WTC11 (cell line): ENCODE measurements around the gene AGAP3. TPM values are rescaled to one million over a fixed set of nuclear protein-coding genes. Genes with fewer than 3 reads are reported as not detected.

ENCODE experiments used
- ATAC-seq: fragments of 200-7000 bp; cut with Tn5 transposase; 2 replicates; pipeline ENCODE4 v1.10.0; 2021; ENCODE audit warnings: mild to moderate bottlenecking, moderate library complexity
- CTCF ChIA-PET: fragments of 300-600 bp; sonication (Branson Sonifier 250); formaldehyde crosslinking; loops from one replicate; lab custom pipeline; 2021; ENCODE audit warnings: antibody characterized with exemption; lab: Charles Lee
- POLR2A ChIA-PET: fragments of 350-600 bp; sonication (Branson Sonifier 250); formaldehyde crosslinking; loops from one replicate; lab custom pipeline; 2021; ENCODE audit warnings: antibody characterized with exemption; lab: Charles Lee
- DNase-seq: peaks from one replicate; pipeline ENCODE4 v3.0.0; 2021; ENCODE audit warnings: low spot score
- H3K27ac Mint-ChIP-seq: 2 replicates; pipeline ENCODE4 v1.8.0; 2021; ENCODE audit warnings: mixed read lengths
- H3K27me3 Mint-ChIP-seq: 2 replicates; pipeline ENCODE4 v1.8.0; 2021; ENCODE audit warnings: low read depth, mild to moderate bottlenecking, moderate library complexity, mixed read lengths
- H3K36me3 Mint-ChIP-seq: 2 replicates; pipeline ENCODE4 v1.8.0; 2021; ENCODE audit warnings: mixed read lengths
- H3K4me1 Mint-ChIP-seq: 2 replicates; pipeline ENCODE4 v1.8.0; 2022; ENCODE audit warnings: mixed read lengths
- H3K4me3 Mint-ChIP-seq: 2 replicates; pipeline ENCODE4 v1.8.0; 2021; ENCODE audit warnings: mild to moderate bottlenecking, moderate library complexity, mixed read lengths
- H3K9me3 Mint-ChIP-seq: 2 replicates; pipeline ENCODE4 v1.8.0; 2021; ENCODE audit warnings: mixed read lengths
- ATF6 ChIP-seq: sonication (generic); formaldehyde crosslinking; IDR thresholded peaks from 2 replicates; pipeline ENCODE4 v1.8.1; 2023; ENCODE audit warnings: mild to moderate bottlenecking, missing genetic modification reagents
- CREB1 ChIP-seq: sonication (generic); formaldehyde crosslinking; IDR thresholded peaks from 2 replicates; pipeline ENCODE4 v1.8.0; 2023; ENCODE audit warnings: mild to moderate bottlenecking, missing genetic modification reagents
- CTCF ChIP-seq: fragments of 200-600 bp; IDR thresholded peaks from 2 replicates; pipeline ENCODE4 v1.8.0; 2022; ENCODE audit warnings: antibody characterized with exemption
- ERG ChIP-seq: fragments of 250-450 bp; sonication (Bioruptor Pico); IDR thresholded peaks from 2 replicates; pipeline ENCODE4 v1.8.0; 2021; ENCODE audit warnings: mild to moderate bottlenecking
- FOXK1 ChIP-seq: sonication (generic); formaldehyde crosslinking; IDR thresholded peaks from 2 replicates; pipeline ENCODE4 v1.8.0; 2022; ENCODE audit warnings: mild to moderate bottlenecking, moderate library complexity, missing genetic modification reagents
- FOXP4 ChIP-seq: sonication (generic); formaldehyde crosslinking; IDR thresholded peaks from 2 replicates; pipeline ENCODE4 v1.8.0; 2022; ENCODE audit warnings: mild to moderate bottlenecking, missing genetic modification reagents
- GRHL2 ChIP-seq: fragments of 250-450 bp; sonication (Bioruptor Pico); IDR thresholded peaks from 2 replicates; pipeline ENCODE4 v1.8.0; 2022; ENCODE audit warnings: mild to moderate bottlenecking, moderate library complexity; ENCODE audit not compliant: insufficient replicate concordance, severe bottlenecking
- HMGA2 ChIP-seq: fragments of 250-450 bp; sonication (Bioruptor Pico); IDR thresholded peaks from 2 replicates; pipeline ENCODE4 v1.4.0; 2021; ENCODE audit warnings: mild to moderate bottlenecking, moderate library complexity
- JUN ChIP-seq: sonication (generic); formaldehyde crosslinking; IDR thresholded peaks from 2 replicates; pipeline ENCODE4 v1.8.0; 2023; ENCODE audit warnings: mild to moderate bottlenecking, missing genetic modification reagents
- KAT7 ChIP-seq: sonication (generic); formaldehyde crosslinking; IDR thresholded peaks from 2 replicates; pipeline ENCODE4 v1.8.1; 2023; ENCODE audit warnings: missing genetic modification reagents, mild to moderate bottlenecking, borderline replicate concordance
- MYBL2 ChIP-seq: sonication (generic); formaldehyde crosslinking; IDR thresholded peaks from 2 replicates; pipeline ENCODE4 v1.8.1; 2023; ENCODE audit warnings: mild to moderate bottlenecking, moderate library complexity, missing genetic modification reagents
- NFE2L1 ChIP-seq: sonication (generic); formaldehyde crosslinking; IDR thresholded peaks from 2 replicates; pipeline ENCODE4 v1.8.1; 2023; ENCODE audit warnings: missing genetic modification reagents
- NFYB ChIP-seq: sonication (generic); formaldehyde crosslinking; conservative IDR thresholded peaks from 2 replicates; pipeline ENCODE4 v1.8.0; 2022; ENCODE audit warnings: low read depth, missing genetic modification reagents
- SP1 ChIP-seq: sonication (generic); formaldehyde crosslinking; conservative IDR thresholded peaks from 2 replicates; pipeline ENCODE4 v1.8.1; 2022; ENCODE audit warnings: missing genetic modification reagents
- TEAD1 ChIP-seq: sonication (generic); formaldehyde crosslinking; IDR thresholded peaks from 2 replicates; pipeline ENCODE4 v1.8.0; 2022; ENCODE audit warnings: mild to moderate bottlenecking, missing genetic modification reagents
- TEAD4 ChIP-seq: sonication (generic); formaldehyde crosslinking; IDR thresholded peaks from 2 replicates; pipeline ENCODE4 v1.8.0; 2022; ENCODE audit warnings: mild to moderate bottlenecking, missing genetic modification reagents
- total RNA-seq: library from RNA; stranded (reverse); gene quantifications from 3 replicates; pipeline ENCODE4 v1.2.3, GENCODE V29; 2021
- TF ChIP-seq, protein P1 (sequence below): sonication (generic); formaldehyde crosslinking; IDR thresholded peaks from 2 replicates; pipeline ENCODE4 v1.8.0; 2022; ENCODE audit warnings: mild to moderate bottlenecking, missing genetic modification reagents
- TF ChIP-seq, protein P2 (sequence below): sonication (generic); formaldehyde crosslinking; conservative IDR thresholded peaks from 2 replicates; pipeline ENCODE4 v1.8.1; 2023; ENCODE audit warnings: mild to moderate bottlenecking, low read depth, missing genetic modification reagents, moderate library complexity
- TF ChIP-seq, protein P3 (sequence below): sonication (generic); formaldehyde crosslinking; IDR thresholded peaks from 2 replicates; pipeline ENCODE4 v1.8.1; 2023; ENCODE audit warnings: mild to moderate bottlenecking, moderate library complexity, missing genetic modification reagents

AGAP3 gene
- total RNA-seq, 1 experiment from 2014 or later, result 163 TPM

GRCh38 chr7:151043959-151044358, 42.3 kb upstream of the AGAP3 start:
- Mint-ChIP-seq H3K4me3 (no peak overlapping the region), H3K9me3 (no peaks in the 10 kb centered on the region), H3K36me3 (no peaks in the 10 kb centered on the region), H3K27ac (no peak overlapping the region)
- CTCF ChIA-PET, result no interaction called here
- ATAC-seq, result no peak
- TF ChIP-seq FOXP4 (CRISPR knock-in tag) (no peak), HMGA2 (no peak), CREB1 (CRISPR knock-in tag) (no peak), FOXK1 (CRISPR knock-in tag) (no peak), NFYB (CRISPR knock-in tag) (no peak), TEAD4 (no peak), MYBL2 (no peak), GRHL2 (CRISPR knock-in tag) (no peak), ERG (CRISPR knock-in tag) (no peak), JUN (CRISPR knock-in tag) (no peak), SP1 (no peak), TEAD1 (CRISPR knock-in tag) (no peak), ATF6 (CRISPR knock-in tag) (no peak), CTCF (no peak), NFE2L1 (no peak), KAT7 (CRISPR knock-in tag) (no peak)
- TF ChIP-seq, protein P1, sequence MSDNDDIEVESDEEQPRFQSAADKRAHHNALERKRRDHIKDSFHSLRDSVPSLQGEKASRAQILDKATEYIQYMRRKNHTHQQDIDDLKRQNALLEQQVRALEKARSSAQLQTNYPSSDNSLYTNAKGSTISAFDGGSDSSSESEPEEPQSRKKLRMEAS, result no peak
- TF ChIP-seq, protein P2, sequence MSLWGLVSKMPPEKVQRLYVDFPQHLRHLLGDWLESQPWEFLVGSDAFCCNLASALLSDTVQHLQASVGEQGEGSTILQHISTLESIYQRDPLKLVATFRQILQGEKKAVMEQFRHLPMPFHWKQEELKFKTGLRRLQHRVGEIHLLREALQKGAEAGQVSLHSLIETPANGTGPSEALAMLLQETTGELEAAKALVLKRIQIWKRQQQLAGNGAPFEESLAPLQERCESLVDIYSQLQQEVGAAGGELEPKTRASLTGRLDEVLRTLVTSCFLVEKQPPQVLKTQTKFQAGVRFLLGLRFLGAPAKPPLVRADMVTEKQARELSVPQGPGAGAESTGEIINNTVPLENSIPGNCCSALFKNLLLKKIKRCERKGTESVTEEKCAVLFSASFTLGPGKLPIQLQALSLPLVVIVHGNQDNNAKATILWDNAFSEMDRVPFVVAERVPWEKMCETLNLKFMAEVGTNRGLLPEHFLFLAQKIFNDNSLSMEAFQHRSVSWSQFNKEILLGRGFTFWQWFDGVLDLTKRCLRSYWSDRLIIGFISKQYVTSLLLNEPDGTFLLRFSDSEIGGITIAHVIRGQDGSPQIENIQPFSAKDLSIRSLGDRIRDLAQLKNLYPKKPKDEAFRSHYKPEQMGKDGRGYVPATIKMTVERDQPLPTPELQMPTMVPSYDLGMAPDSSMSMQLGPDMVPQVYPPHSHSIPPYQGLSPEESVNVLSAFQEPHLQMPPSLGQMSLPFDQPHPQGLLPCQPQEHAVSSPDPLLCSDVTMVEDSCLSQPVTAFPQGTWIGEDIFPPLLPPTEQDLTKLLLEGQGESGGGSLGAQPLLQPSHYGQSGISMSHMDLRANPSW, result no peak
- TF ChIP-seq, protein P3, sequence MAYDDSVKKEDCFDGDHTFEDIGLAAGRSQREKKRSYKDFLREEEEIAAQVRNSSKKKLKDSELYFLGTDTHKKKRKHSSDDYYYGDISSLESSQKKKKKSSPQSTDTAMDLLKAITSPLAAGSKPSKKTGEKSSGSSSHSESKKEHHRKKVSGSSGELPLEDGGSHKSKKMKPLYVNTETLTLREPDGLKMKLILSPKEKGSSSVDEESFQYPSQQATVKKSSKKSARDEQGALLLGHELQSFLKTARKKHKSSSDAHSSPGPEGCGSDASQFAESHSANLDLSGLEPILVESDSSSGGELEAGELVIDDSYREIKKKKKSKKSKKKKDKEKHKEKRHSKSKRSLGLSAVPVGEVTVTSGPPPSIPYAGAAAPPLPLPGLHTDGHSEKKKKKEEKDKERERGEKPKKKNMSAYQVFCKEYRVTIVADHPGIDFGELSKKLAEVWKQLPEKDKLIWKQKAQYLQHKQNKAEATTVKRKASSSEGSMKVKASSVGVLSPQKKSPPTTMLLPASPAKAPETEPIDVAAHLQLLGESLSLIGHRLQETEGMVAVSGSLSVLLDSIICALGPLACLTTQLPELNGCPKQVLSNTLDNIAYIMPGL (CRISPR knock-in tag), result no peak
- TF ChIP-seq, all 79 proteins: peak for 0
- Mint-ChIP-seq H3K4me1 (no peaks in the 10 kb centered on the region), H3K27me3 (peaks cover 2% of the 10 kb centered on the region; the same call in 1 of the 2 replicates)
- POLR2A ChIA-PET, result no interaction called here
- DNase-seq, result no peak
